Hematopoietic multipotent progenitor cell treated with erythropoietin and hydrocortisone succinate and interleukin-3 and kit ligand, for 8 days (in vitro differentiated cells): ENCODE results near the gene SLC2A5.
"Not testable (repeated sequence)": the region's sequence is repeated elsewhere in the genome, so short reads cannot be mapped to it uniquely, and the experiment has no call there.

ENCODE experiments used
- DNase-seq: peaks from one replicate; pipeline ENCODE4 v3.0.0-alpha.2; 2015

Gene SLC2A5

DNA sequence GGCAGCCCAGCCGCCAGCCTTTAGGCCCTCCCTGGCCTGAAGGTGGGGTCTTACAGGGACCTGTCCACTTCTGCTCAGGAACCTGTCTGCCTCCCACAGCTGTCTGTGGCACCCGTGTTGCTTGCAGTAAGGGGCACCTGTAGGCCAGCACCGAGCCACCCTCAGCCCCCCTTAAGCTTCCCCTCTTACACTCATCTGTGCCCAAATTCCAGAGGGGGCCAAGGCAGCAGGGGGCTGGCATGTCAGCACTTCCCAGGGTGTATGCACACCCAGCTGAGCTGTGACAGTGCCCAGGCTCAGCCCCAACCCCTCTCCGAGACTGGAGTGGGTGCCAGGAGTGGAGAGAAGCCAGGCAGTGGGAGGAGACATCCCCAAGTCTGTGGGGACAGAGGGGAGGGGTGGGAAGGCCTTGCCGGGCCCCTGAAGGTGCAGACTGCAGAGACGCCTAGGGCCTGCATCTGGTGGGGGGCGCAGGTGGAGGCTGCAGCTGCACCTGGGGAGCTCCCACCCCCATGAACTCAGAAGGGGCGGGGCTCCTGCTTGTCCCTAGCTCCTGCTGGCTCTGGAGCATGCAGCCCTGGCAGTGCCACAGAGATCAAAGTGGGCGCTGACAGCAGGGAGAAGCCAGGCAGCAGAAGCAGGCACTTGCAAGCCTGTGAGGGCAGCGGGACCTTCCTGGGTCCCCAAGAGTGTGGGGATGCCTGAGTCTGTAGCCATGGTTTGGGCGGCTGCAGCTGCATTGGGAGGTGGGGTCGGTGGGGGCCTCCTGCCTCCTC, 37.8 kb downstream of the SLC2A5 start:
- no peak for DNase-seq

DNA sequence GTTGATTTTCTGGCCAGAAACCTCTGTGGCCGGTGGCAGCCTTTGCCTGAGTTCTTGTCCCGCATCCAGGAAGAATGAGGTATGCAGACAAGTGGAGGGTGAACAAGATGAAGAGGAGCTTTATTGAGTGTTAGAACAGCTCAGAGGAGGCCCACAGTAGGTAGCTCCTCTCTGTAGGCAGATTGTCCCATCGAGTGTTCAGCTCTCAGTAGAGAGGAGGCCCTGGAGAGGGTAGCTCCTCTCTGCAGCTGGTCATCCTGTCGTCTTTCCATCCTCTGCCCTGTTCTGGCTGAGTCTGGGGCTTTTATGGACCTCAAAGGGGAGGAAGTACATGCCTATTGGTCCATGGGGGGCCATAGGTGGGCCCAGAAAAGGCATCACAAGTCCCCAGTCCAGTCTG, 38.4 kb downstream of the SLC2A5 start:
- DNase-seq: not testable (repeated sequence)

GRCh38 chr1:9028921-9029705, 40.3 kb downstream of the SLC2A5 start:
- DNase-seq: no peak

- no peak for DNase-seq
Observed at GRCh38 chr1:9027307-9027706, 42.1 kb downstream of the SLC2A5 start.

- DNase-seq: no peak
Observed at GRCh38 chr1:9025449-9025848, 44.0 kb downstream of the SLC2A5 start.

GRCh38 chr1:9024837-9025236, 44.6 kb downstream of the SLC2A5 start:
- no peak for DNase-seq

DNA sequence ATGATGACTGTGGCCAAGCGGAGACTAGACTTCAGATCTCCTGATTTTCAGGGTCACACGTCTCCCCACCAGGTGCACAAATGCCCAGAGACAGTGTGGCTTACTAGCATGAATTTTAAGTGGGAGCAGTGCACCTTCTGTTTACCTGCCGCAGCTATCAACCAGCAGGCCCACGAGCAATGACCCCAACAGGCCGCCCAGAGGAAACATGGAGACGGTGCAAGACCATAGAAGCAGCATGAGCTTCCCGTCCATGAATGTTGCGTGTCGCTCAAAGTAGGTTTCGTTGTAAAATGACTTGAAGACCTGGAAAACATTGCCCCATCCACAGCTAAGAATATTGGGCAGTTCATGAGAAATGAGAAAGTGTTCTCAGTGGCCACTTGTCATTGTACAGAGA, 46.7 kb downstream of the SLC2A5 start:
- DNase-seq: no peak

DNA sequence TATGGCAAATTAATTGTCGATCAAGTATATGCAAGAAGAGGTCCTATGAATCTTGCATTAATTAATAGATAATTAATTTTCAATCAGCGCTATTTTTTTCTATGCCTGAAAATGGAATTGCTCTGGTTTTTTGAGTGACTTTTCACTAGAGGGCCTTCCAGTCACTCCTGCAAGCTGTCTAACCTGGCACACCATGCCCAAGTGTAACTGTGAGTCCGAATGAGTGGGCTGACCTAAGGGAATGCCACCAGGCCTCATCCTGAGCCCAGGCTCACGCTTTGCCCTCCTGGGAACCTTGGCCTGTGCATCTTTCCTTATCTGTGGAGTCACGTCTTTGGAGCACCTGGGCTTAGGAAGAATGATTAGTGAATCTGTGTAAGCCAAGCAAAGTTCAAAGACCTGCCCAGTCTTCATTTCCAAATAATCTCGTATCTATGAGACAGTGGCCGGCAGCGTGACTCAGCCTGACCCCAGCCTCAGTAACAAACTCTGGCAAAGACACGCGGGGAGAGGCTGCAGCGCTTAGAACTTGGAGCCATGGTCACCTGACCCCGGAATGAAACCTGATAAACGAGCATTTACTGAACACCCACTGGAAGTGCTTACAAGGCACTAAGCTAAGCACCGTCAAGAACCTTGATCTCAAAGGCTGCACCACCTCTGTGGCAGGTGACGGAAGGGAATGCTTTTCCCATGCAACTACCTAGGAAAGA, 47.3 kb downstream of the SLC2A5 start:
- DNase-seq: not testable (repeated sequence)

DNA sequence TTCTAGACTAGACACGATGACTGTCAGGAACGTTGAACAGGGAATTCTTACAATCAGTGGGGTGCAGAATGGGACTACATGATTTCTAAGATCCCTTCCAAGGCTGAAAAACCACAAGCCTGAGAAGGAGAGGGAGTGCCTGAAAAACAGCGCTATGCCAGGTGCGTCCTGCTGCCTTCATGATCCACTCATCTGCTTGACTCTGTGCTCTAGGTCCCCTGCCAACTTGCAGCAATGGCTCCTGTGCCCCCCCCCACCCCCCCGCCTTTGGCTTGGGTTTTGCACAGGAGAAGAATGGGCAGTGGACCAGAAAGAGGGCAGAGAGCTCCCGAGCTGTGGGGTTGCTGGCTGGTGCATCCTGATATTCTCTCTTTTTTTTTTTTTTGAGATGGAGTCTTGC, 49.1 kb downstream of the SLC2A5 start:
- no peak for DNase-seq

GRCh38 chr1:9019896-9020295, 49.5 kb downstream of the SLC2A5 start:
- DNase-seq: no peak

GRCh38 chr1:9018333-9018732, 51.1 kb downstream of the SLC2A5 start:
- no peak for DNase-seq

DNA sequence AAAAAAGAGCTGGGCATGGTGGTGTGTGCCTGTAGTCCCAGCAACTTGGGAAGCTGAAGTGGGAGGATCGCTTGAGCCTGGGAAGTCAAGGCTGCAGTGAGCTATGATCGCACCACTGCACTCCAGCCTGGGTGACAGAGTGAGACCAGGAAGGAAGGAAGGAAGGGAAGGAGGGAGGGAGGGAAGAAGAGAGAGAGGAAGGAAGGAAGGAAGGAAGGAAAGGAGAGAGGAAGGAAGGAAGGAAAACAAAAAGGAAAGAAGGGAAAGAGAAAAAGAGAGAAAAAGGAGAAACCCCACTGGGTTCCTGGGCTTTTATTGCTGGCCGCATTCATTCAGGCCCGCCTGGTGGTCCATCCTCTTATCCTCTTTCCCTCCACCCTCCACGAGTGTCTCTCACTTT, 53.0 kb downstream of the SLC2A5 start:
- DNase-seq: no peak

GRCh38 chr1:9014475-9015375, 54.7 kb downstream of the SLC2A5 start:
- no peak for DNase-seq

DNA sequence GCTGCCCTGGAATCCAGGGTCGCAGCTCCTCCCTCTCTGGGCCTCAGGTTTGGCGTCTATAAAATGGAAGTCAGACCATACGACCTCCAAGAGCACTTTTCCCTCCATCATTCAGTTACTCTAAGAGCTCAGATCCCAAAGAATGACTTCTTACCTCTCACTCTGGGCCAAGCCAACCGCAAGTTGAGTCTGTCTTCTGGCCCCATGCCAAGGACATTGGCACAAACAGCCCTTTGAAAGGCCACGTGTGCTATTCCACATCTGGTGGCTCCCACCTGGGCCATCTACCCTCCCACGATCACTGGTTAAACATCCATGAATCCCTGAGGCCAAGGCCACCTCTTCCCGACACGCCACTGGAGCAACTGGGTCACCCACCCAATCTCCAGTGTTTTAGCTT, 55.6 kb downstream of the SLC2A5 start:
- no peak for DNase-seq

DNA sequence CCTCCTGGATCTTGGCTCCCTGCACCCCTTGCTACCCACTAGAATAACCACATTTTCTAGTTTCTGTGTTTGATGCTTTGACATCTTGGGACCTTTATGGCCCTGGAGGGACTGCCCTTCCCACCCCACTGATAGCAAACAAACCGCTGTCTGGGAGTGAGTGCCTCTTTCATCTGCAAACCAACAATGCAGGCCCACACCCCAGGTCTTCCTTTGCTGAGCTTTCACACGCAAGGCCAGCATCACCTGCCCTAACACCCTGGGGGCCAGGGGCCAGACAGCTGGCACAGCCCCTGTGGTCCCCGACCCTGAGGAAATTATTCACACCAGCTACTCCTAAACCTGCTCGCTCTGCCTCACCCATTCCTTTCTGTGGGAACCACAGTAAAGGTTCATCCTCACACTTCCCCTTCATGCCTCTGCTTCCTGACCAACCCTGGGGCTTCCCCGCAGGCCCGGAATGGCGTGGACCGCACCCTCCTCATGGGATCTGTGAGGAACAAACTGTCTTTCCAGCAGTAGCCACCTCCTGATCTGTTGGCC, 58.6 kb downstream of the SLC2A5 start:
- DNase-seq: no peak

DNA sequence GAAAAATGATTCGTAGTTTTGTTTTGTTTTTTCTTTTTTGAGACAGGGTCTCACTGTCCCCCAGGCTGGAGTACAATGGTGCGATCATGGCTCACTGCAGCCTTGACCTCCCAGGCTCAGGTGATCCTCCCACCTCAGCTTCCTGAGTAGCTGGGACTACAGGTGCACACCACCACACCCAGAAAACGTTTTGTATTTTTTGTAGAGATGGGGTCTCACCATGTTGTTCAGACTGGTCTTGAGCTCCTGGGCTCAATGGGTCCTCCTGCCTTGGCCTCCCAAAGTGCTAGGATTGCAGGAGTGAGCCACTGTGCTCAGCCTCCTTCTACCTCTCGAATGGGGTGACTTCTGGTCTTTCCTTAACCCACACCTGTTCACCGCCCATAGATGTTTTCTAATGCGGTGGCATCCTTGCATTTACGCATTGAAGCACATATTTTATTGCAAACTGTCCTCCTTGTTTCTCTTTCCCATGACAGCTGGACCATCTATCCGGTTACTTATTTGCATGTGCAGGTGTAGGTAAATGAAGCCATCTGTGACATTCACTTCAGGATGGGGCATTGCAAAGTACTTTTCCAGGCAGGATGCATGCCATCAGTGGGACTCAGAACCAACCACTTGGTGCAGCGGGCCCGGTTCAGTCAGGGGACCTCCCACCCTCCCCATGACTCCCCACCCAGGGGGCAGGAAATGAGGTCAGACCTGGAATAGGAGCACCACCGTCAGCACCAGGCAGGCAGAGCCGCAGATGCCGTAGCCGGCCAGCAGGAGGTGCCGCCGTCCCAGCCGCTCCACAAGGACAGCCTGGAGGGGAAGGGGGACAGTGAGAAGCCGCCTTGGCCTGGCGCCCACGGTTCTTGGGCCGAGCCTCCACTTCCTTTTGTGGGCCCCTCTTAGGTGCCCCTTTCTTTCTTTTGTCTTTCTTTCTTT, 59.7 kb downstream of the SLC2A5 start:
- no peak for DNase-seq

GRCh38 chr1:9008236-9008635, 61.2 kb downstream of the SLC2A5 start:
- no peak for DNase-seq

DNA sequence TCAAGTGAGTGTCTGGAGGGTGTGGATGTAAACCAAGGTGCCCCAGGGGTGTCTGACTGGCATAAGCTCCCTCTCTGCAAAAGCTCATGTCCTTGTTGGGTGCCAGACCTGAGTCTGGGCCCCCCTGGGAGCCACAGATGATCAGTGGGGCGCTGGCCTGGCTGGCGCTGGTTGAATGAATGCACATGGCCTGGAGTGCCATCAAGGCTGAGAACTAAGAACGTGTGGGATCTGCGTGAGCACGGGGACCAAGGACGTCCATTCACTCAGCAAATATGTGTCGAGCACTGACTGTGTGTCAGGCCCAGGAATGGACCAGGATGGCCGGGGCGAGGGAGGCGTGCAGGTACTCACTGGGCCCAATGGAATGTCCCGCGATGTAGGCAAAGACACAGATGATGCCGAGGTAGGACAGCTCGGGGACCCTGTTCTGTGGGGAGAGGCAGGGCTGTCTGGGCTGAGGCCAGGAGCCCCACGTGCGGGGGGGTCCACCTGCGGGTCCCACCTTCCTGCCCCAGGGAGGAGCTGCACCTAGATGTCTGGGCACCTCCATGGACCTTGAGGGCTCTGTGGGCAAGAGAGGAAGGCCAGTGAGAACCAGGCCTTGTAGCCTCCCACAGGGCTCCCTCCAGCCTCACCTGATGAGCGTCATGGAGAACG, 62.3 kb downstream of the SLC2A5 start:
- DNase-seq: no peak

DNA sequence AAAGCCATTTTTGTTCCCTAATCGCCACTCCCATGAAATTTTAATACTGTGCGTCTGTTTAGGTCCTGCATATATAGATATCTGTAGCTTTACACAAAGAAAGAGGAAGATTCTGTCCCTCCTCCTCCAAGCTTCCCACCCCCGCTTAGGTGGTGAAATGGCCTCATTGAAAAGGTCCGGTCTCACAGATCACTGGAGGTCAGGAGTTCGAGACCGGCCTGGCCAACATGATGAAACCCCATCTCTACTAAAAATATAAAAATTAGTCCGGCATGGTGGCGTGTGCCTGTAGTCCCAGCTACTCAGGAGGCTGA, 64.1 kb downstream of the SLC2A5 start:
- no peak for DNase-seq

DNA sequence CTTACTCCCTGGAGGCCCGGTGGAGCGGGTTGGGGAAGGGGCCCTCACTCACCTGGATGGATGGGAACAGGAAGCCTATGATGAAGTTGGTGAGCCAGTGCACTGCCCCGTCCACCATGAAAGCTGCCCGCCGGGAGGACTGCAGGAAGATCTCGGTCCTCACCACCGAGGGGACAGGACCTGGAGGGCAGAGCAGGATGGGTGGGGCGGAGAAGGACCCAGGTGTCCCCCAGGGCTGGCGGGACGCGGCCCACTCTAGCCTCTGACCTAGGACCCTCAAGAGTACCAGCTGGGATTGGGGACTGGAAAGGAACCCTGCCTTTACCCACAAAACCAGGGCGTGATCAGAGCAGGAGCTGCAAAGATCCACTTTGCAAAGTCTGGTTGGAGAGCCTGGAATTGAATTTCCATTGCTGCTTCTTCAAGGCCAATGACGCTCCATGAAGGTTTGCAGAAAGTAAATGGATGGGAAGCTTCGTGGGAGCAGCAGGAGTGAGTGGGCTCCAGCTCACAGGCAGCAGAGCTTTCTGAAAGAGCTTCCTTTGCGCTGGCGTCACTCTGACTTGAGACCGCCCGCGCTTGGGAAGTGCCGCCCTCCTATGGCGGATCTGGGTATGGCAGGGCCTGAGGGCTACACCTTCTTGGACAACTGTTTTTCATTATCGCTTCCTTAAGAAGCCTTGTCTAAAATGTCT, 64.6 kb downstream of the SLC2A5 start:
- DNase-seq: peak; percentile 65
